ENCODE data around the gene SUN3.

Gene SUN3

GRCh38 chr7:47978790-47979144 is 50.1 kb downstream of the SUN3 start:
- no peak for TF ChIP-seq REST (IDR thresholded peaks at IDR 0.05; ENCODE audit: insufficient read depth in 1 of 2, low read depth in 2 of 2, low read length in 2 of 2)
- no peak for TF ChIP-seq FOXP2 (optimal IDR thresholded peaks at IDR 0.05; ENCODE audit: borderline replicate concordance, extremely low read depth, extremely low read length, insufficient read depth)
- no peak for TF ChIP-seq POLR2AphosphoS5 (IDR thresholded peaks at IDR 0.05; ENCODE audit: low read depth, low read length)
- no peak for TF ChIP-seq SIN3A (IDR thresholded peaks at IDR 0.05; ENCODE audit: borderline replicate concordance, insufficient read depth, low read length)
- no peak for TF ChIP-seq TAF1 (IDR thresholded peaks at IDR 0.05; ENCODE audit: borderline replicate concordance, insufficient read depth, low read length)

- TF ChIP-seq TAF1 (IDR thresholded peaks at IDR 0.05; ENCODE audit: borderline replicate concordance, insufficient read depth, low read length) = no peak
These were observed 55.2 kb downstream of the SUN3 start for GRCh38 chr7:47973739-47974138.

- no peak for TF ChIP-seq SIN3A (IDR thresholded peaks at IDR 0.05; ENCODE audit: borderline replicate concordance, insufficient read depth, low read length)
- TF ChIP-seq TAF1 (IDR thresholded peaks at IDR 0.05; ENCODE audit: borderline replicate concordance, insufficient read depth, low read length) = no peak
- TF ChIP-seq REST (IDR thresholded peaks at IDR 0.05; ENCODE audit: insufficient read depth in 1 of 2, low read depth in 2 of 2, low read length in 2 of 2) = no peak
- no peak for TF ChIP-seq FOXP2 (optimal IDR thresholded peaks at IDR 0.05; ENCODE audit: borderline replicate concordance, extremely low read depth, extremely low read length, insufficient read depth)
- no peak for TF ChIP-seq POLR2AphosphoS5 (IDR thresholded peaks at IDR 0.05; ENCODE audit: low read depth, low read length)
These were observed 58.1 kb downstream of the SUN3 start for GRCh38 chr7:47970761-47971160.

GRCh38 chr7:47968847-47969774 is 59.8 kb downstream of the SUN3 start:
- TF ChIP-seq FOXP2 (optimal IDR thresholded peaks at IDR 0.05; ENCODE audit: borderline replicate concordance, extremely low read depth, extremely low read length, insufficient read depth) (peak; percentile 17), POLR2AphosphoS5 (IDR thresholded peaks at IDR 0.05; ENCODE audit: low read depth, low read length) (no peak)

- TF ChIP-seq FOXP2 (optimal IDR thresholded peaks at IDR 0.05; ENCODE audit: borderline replicate concordance, extremely low read depth, extremely low read length, insufficient read depth) (no peak), POLR2AphosphoS5 (IDR thresholded peaks at IDR 0.05; ENCODE audit: low read depth, low read length) (no peak), REST (IDR thresholded peaks at IDR 0.05; ENCODE audit: insufficient read depth in 1 of 2, low read depth in 2 of 2, low read length in 2 of 2) (no peak), SIN3A (IDR thresholded peaks at IDR 0.05; ENCODE audit: borderline replicate concordance, insufficient read depth, low read length) (no peak), TAF1 (IDR thresholded peaks at IDR 0.05; ENCODE audit: borderline replicate concordance, insufficient read depth, low read length) (no peak)
These were observed 61.2 kb downstream of the SUN3 start for GRCh38 chr7:47967708-47968107.

GRCh38 chr7:47967123-47967522 is 61.8 kb downstream of the SUN3 start:
- TF ChIP-seq SIN3A (IDR thresholded peaks at IDR 0.05; ENCODE audit: borderline replicate concordance, insufficient read depth, low read length) (no peak), TAF1 (IDR thresholded peaks at IDR 0.05; ENCODE audit: borderline replicate concordance, insufficient read depth, low read length) (no peak), FOXP2 (optimal IDR thresholded peaks at IDR 0.05; ENCODE audit: borderline replicate concordance, extremely low read depth, extremely low read length, insufficient read depth) (no peak), REST (IDR thresholded peaks at IDR 0.05; ENCODE audit: insufficient read depth in 1 of 2, low read depth in 2 of 2, low read length in 2 of 2) (no peak), POLR2AphosphoS5 (IDR thresholded peaks at IDR 0.05; ENCODE audit: low read depth, low read length) (no peak)

Data from PFSK-1 (cell line).